Testis (tissue), 3 donors: ENCODE results near the gene RSAD1. TPM values are rescaled to one million over a fixed set of nuclear protein-coding genes. Genes with fewer than 3 reads are reported as not detected.

Experiments
- DNase-seq: peaks from one replicate; pipeline ENCODE4 v3.0.0-alpha.2; 2019
- H3K27ac ChIP-seq, 2 donors: fragments of 200-600 bp; sonication (generic); one replicate each; pipeline ENCODE4 v1.5.1; 2019
- H3K27me3 ChIP-seq: fragments of 200-600 bp; sonication (generic); one replicate; pipeline ENCODE4 v1.5.1; 2019
- H3K36me3 ChIP-seq: fragments of 200-600 bp; sonication (generic); one replicate; pipeline ENCODE4 v1.5.1; 2017; ENCODE audit warnings: low read depth; ENCODE audit errors: missing control alignments
- H3K4me1 ChIP-seq: fragments of 200-600 bp; sonication (generic); one replicate; pipeline ENCODE4 v1.5.1; 2019
- H3K4me3 ChIP-seq, 2 donors: fragments of 200-600 bp; sonication (generic); one replicate each; pipeline ENCODE4 v1.5.1; 2017 to 2019
- H3K9me3 ChIP-seq: fragments of 200-600 bp; sonication (generic); one replicate; pipeline ENCODE4 v1.5.1; 2017
- CTCF ChIP-seq, 3 experiments: fragments of 450-650 bp in 2 of 3; fragments of 200-600 bp in 1 of 3; sonication (generic) in 1 of 3; IDR thresholded peaks; one replicate each; pipeline ENCODE4 v1.5.1; 2016 to 2019; ENCODE audit warnings: antibody characterized with exemption in 3 of 3, mild to moderate bottlenecking in 2 of 3, moderate library complexity in 1 of 3
- POLR2A ChIP-seq: fragments of 450-650 bp; IDR thresholded peaks from one replicate; pipeline ENCODE4 v1.6.1; 2017; ENCODE audit warnings: antibody characterized with exemption, mild to moderate bottlenecking, moderate library complexity
- WGBS, 2 donors: methylation state at CpG; one replicate each; pipeline ENCODE4 v1.1.5; 2018; 5-methylcytosine and 5-hydroxymethylcytosine counted together
- intact Hi-C: fragments of 100-400 bp; cut with DNase I; formaldehyde crosslinking; loops from one replicate; pipeline ENCODE4 v1.15.1; 2023; ENCODE audit warnings: low total_unique reads
- polyA plus RNA-seq: library from polyadenylated mRNA; stranded (reverse); fragments of 350-450 nt; fragmentation: Illumina TruSeq; extraction: RNeasy Lipid Tissue Mini Kit (QIAGEN cat#74804); gene quantifications from one replicate; pipeline ENCODE4 v1.2.3, GENCODE V29; 2014; ENCODE audit warnings: low read depth, low replicate concordance; ENCODE audit not compliant: insufficient read depth
- total RNA-seq, 2 donors: library from RNA; depleted of rRNA; stranded (reverse); fragments of >200 nt; gene quantifications; one replicate each; pipeline ENCODE4 v1.2.3, GENCODE V29; 2016

The RSAD1 gene
- total and polyA plus RNA-seq, 3 donors from 2014 or later = 25.3 to 38.0 (median 35.7) TPM

GRCh38 chr17:50465171-50465570, 13.5 kb upstream of the RSAD1 start:
- no peaks in the 10 kb centered on the region for H3K36me3 ChIP-seq
- no peak for DNase-seq
- intact Hi-C loops = no loop called here

GRCh38 chr17:50465635-50466034, 13.0 kb upstream of the RSAD1 start:
- Histone ChIP-seq H3K27ac (no peak overlapping the region), H3K4me3 (no peak overlapping the region), H3K9me3 (no peaks in the 10 kb centered on the region), H3K4me1 (peaks cover 33% of the 10 kb centered on the region), H3K36me3 (no peaks in the 10 kb centered on the region), H3K27me3 (no peaks in the 10 kb centered on the region)
- TF ChIP-seq POLR2A (no peak), CTCF (IDR thresholded peaks at IDR 0.05) (no peak)
- intact Hi-C loops = no loop called here
- 94 to 99% methylated on average over 9 of the region's 9 CpGs for WGBS, 2 donors
- DNase-seq = no peak

More at GRCh38 chr17:50465171-50465570, 13.5 kb upstream of the RSAD1 start:
- Histone ChIP-seq H3K27ac (no peak overlapping the region), H3K4me3 (no peak overlapping the region), H3K9me3 (no peaks in the 10 kb centered on the region), H3K27me3 (no peaks in the 10 kb centered on the region), H3K4me1 (peaks cover 28% of the 10 kb centered on the region)
- 83 to 97% methylated on average over 1 to 6 of the region's 6 CpGs for WGBS, 2 donors
- no peak for TF ChIP-seq POLR2A

- no peak for DNase-seq
- TF ChIP-seq POLR2A (no peak), CTCF (IDR thresholded peaks at IDR 0.05) (no peak)
- intact Hi-C loops = no loop called here
- H3K9me3 ChIP-seq = no peaks in the 10 kb centered on the region
- no peak overlapping the region for H3K27ac ChIP-seq
- no peaks in the 10 kb centered on the region for H3K27me3 ChIP-seq
- H3K4me3 ChIP-seq = no peak overlapping the region
- WGBS, 2 donors = 77 to 92% methylated on average over 5 to 9 of the region's 9 CpGs
- no peaks in the 10 kb centered on the region for H3K36me3 ChIP-seq
- H3K4me1 ChIP-seq = peaks cover 42% of the 10 kb centered on the region
Measured at GRCh38 chr17:50466371-50467113, 12.1 kb upstream of the RSAD1 start.

GRCh38 chr17:50467114-50467854, 11.4 kb upstream of the RSAD1 start:
- no peak overlapping the region for H3K27ac ChIP-seq
- peaks cover 45% of the 10 kb centered on the region for H3K4me1 ChIP-seq
- 69 to 93% methylated on average over 3 to 7 of the region's 7 CpGs for whole genome bisulfite sequencing, 2 donors
- no peaks in the 10 kb centered on the region for H3K36me3 ChIP-seq
- DNase-seq = no peak
- intact Hi-C loops = no loop called here
- TF ChIP-seq CTCF (IDR thresholded peaks at IDR 0.05) (no peak), POLR2A (no peak)
- H3K4me3 ChIP-seq = no peak overlapping the region
- no peaks in the 10 kb centered on the region for H3K9me3 ChIP-seq
- no peaks in the 10 kb centered on the region for H3K27me3 ChIP-seq

GRCh38 chr17:50467855-50468303, 10.8 kb upstream of the RSAD1 start:
- 80 to 81% methylated on average over 1 to 13 of the region's 13 CpGs for WGBS, 2 donors
- Histone ChIP-seq H3K4me1 (peaks cover 45% of the 10 kb centered on the region), H3K27me3 (no peaks in the 10 kb centered on the region), H3K9me3 (no peaks in the 10 kb centered on the region), H3K4me3 (peak overlapping the region in 1 of 2 donors; percentile 53), H3K36me3 (no peaks in the 10 kb centered on the region), H3K27ac (no peak overlapping the region)
- no peak for DNase-seq
- intact Hi-C loops = no loop called here
- TF ChIP-seq CTCF (IDR thresholded peaks at IDR 0.05) (no peak), POLR2A (no peak)
